Measurements from ENCODE around the gene CLCN4.

The CLCN4 gene

DNA sequence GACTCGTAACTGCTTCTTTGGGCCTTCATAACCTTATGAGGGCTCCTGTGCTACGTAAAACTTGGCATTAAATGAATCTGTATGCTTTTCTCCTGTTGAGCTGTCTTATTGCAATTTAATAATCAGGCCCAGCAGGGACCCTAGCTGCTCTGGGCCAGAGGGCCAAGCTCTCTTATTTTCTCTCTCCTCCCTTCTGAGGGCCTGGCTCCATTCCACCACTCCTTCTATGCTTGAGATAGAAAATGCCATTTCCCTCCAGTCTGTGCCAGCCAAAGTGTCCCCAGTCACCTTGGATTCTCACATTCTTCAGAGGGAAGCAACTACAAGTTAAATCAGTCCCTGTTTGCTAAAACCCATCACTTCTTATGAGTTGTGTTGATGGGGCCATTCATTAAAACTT, 90.1 kb downstream of the CLCN4 start:
- no peak for DNase-seq

DNA sequence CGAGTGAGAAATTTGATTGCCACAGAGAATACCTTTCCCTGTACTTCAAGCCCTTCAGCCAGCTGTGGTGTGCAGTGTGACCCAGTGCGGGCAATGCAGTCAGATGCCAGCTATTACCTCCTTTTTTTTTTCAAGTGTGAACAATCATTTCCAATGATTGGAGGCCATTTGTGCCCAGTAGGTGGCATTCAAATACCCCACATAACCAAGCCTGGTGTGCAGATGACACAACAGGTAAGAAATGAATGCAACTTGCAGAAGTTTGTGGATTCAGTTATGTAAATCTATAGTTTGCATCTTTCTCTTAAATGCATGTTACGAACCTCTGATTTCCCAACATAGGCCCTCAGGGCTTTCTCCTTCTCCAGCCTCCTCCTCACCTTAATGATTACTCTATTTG, 98.0 kb downstream of the CLCN4 start:
- no peak for DNase-seq

DNA sequence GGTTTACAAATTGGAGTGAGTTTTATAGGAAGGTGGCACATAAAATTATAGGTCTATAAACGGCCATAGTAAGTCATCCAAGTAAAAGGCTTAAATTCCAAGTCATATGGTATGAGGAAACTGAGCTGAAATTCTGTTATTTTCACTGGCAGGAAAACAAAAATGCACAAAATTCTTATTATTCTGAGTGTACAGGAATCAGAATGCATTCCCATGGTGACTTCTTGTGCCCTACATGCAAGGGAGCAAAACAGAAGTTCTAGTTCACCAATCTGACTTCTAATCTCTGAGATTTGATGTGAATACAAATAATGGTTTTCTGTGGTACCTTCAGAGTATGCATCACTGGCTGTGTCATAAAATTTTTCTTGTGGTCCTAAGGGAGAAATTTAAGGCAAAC, 102.9 kb downstream of the CLCN4 start:
- no peak for DNase-seq

DNA sequence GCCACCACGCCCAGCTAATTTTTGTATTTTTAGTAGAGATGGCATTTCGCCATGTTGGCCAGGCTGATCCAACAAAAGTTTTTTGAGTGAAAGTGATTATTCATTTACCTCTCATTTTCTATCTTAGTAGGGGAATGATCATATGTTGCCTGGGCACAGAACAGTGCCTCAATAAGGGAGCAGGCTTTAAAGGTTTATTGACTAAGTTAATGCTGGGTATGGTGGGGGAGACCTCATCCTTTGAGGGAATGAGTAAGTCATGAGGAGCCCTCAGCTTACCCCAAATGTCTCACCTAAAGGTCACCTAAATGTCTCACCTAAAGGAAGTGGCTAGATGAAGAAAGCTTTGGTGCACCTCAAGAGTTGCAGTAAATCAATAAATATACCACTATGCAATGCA, 109.0 kb downstream of the CLCN4 start:
- DNase-seq, result no peak

DNA sequence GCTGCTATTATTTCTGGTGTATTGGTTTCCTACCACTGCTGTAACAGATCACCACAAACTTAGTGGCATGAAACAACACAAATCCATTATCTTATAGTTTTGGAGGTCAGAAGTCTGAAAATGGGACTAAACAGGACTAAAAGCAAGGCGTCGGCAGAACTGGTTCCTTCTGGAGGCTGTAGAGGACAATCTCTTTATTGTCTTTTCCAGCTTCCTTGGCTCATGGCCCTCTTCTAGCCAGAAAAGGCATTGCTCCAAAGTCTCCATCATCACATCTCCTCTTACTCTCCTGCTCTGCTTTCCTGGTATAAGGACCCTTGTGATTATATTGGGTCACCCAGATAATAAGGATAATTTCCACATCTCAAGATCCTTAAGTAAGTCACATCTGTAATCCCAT, 121.9 kb downstream of the CLCN4 start:
- no peak for DNase-seq

DNA sequence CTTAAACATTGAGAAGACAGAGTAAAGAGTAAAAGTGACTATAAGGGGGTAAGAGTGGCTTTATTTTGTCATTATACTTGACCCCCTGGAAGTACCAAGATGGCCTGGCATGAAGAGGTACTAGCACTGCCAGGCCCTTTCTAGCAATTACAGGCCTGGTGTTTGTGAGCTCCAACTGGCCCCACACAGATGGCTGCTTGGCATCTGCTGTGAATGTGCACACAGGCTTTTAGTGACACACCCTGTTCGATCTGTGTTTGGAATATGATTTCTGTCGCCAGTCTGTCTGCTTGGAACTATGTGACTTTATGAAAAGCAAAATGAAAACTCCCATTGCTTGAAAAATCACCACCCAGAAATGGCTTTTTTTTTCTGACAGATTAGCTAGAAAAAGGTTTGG, 123.3 kb downstream of the CLCN4 start:
- DNase-seq, result no peak

DNA sequence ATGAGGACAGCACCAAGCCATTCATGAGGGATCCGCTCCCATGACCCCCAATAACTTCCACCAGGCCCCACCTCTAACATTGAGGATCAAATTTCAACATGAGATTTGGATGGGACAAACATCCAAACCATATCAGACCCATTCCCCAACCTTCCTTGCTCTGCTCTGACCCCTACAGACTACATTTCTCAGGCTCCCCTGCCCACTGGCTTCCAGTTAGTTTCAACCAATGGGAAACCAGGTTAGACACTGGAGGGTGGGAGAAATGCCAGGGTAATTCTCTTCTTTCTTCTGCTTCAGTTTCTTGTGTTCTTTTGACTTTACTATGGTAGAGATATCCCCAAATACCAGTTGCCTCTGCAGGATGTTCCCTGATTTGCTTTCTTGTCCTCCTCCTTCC, 125.7 kb downstream of the CLCN4 start:
- DNase-seq, result no peak

DNA sequence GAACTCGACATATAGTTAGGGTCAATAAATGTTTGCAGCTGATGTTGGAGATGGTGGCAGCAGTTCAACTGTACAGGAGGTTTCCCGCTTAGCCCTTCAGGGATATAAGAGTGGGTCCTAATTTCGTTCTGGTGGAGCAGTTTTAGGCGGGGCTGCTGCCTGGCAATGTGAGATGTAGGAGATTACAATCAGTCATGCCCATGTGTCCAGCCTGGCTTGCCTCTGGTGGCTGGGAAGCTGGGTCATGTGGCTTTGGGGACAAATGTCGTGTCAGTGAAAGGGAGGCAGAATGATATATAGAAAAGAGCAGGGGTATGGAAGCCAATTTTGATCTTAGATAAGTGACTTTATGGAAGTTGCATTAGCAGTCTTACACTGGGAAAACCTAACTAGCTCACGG, 129.4 kb downstream of the CLCN4 start:
- DNase-seq, result no peak
